Fibroblast of lung (primary cell): ENCODE results near the gene NET1. TPM values are rescaled to one million over a fixed set of nuclear protein-coding genes. Genes with fewer than 3 reads are reported as not detected.

Source experiments
- DNase-seq, 2 donors: peaks; one replicate each; pipeline versions ENCODE4 v3.0.0 to v3.0.0-alpha.2; 2010; ENCODE audit warnings: low read depth in 2 of 2
- H2AFZ ChIP-seq: 2 replicates; pipeline ENCODE4 v1.5.1; 2012; ENCODE audit warnings: low read length, control low read depth, inconsistent platforms
- H3K27ac ChIP-seq: 2 replicates; pipeline ENCODE4 v1.5.1; 2011; ENCODE audit warnings: low read length, control low read depth; ENCODE audit not compliant: insufficient read depth
- H3K27me3 ChIP-seq: 2 replicates; pipeline ENCODE4 v1.5.1; 2011; ENCODE audit warnings: mild to moderate bottlenecking, low read length; ENCODE audit not compliant: control insufficient read depth, insufficient read depth
- H3K36me3 ChIP-seq: 2 replicates; pipeline ENCODE4 v1.5.1; 2011; ENCODE audit warnings: low read length; ENCODE audit not compliant: control insufficient read depth, insufficient read depth
- H3K4me1 ChIP-seq: 2 replicates; pipeline ENCODE4 v1.5.1; 2011; ENCODE audit warnings: low read length; ENCODE audit not compliant: control insufficient read depth, insufficient read depth; ENCODE audit errors: extremely low read depth
- H3K4me2 ChIP-seq: 2 replicates; pipeline ENCODE4 v1.5.1; 2011; ENCODE audit warnings: low read length, control low read depth; ENCODE audit not compliant: insufficient read depth; ENCODE audit errors: extremely low read depth
- H3K4me3 ChIP-seq, 4 experiments: fragments of 200-600 bp in 1 of 4; sonication (generic) in 1 of 4; replicated peaks in 1 of 4; 2 replicates each; pipeline ENCODE4 v1.5.1; 2011 to 2016; ENCODE audit warnings: low read length in 4 of 4, low read depth in 3 of 4, mild to moderate bottlenecking in 3 of 4, control low read depth in 2 of 4, inconsistent platforms in 1 of 4, mixed read lengths in 1 of 4; ENCODE audit not compliant: insufficient read depth in 1 of 4; ENCODE audit errors: control extremely low read depth in 1 of 4
- H3K79me2 ChIP-seq: 2 replicates; pipeline ENCODE4 v1.5.1; 2012; ENCODE audit warnings: mild to moderate bottlenecking, low read length, inconsistent platforms; ENCODE audit not compliant: control insufficient read depth, insufficient read depth
- H3K9ac ChIP-seq: 2 replicates; pipeline ENCODE4 v1.5.1; 2011; ENCODE audit warnings: mild to moderate bottlenecking, low read length, control low read depth; ENCODE audit not compliant: insufficient read depth
- H3K9me3 ChIP-seq: 2 replicates; pipeline ENCODE4 v1.5.1; 2012; ENCODE audit warnings: low read depth, low read length; ENCODE audit not compliant: control insufficient read depth, insufficient read depth
- H4K20me1 ChIP-seq: 2 replicates; pipeline ENCODE4 v1.5.1; 2011; ENCODE audit warnings: low read length; ENCODE audit not compliant: control insufficient read depth, insufficient read depth; ENCODE audit errors: extremely low read depth
- CTCF ChIP-seq, 2 donors: IDR thresholded peaks in 1 of 2; conservative IDR thresholded peaks in 1 of 2; 1 replicate in 1 of 2; 2 replicates in 1 of 2; pipeline ENCODE4 v1.5.1; 2011 to 2012; ENCODE audit warnings: low read length in 2 of 2, control low read depth in 1 of 2, inconsistent platforms in 1 of 2, low read depth in 1 of 2, mild to moderate bottlenecking in 1 of 2
- EZH2 ChIP-seq: IDR thresholded peaks from 2 replicates; pipeline ENCODE4 v1.5.1; 2012; ENCODE audit warnings: low read length, control low read depth, mild to moderate bottlenecking; ENCODE audit errors: missing control alignments
- polyA plus RNA-seq, 2 donors: library from polyadenylated mRNA; depleted of rRNA in 1 of 2; stranded (reverse) in 1 of 2; unstranded in 1 of 2; fragments of >200 nt; gene quantifications; 2 replicates each; pipeline ENCODE4 v1.2.1, GENCODE V29; 2011 to 2012; ENCODE audit warnings: missing spikeins in 1 of 2
- total RNA-seq: library from RNA; depleted of rRNA; stranded (reverse); fragments of >200 nt; gene quantifications from 2 replicates; pipeline ENCODE4 v1.2.1, GENCODE V29; 2014

The NET1 gene
- total and polyA plus RNA-seq, 2 donors (not counting 1 experiment from before 2014, with no cell fraction given) = 7.2 to 45.4 TPM

- Histone ChIP-seq H2AFZ (no peak overlapping the region), H3K79me2 (no peaks in the 10 kb centered on the region), H3K4me1 (no peaks in the 10 kb centered on the region), H4K20me1 (no peaks in the 10 kb centered on the region), H3K36me3 (no peaks in the 10 kb centered on the region), H3K9ac (no peak overlapping the region), H3K4me2 (no peak overlapping the region), H3K27ac (no peak overlapping the region), H3K4me3 (no peak overlapping the region), H3K27me3 (peaks cover 14% of the 10 kb centered on the region), H3K9me3 (no peaks in the 10 kb centered on the region)
- no peak for DNase-seq
- TF ChIP-seq CTCF (conservative IDR thresholded peaks at IDR 0.05 in 1 of 2, IDR thresholded peaks at IDR 0.05 in 1 of 2; ENCODE audit: low read depth in 1 of 2, low read length in 2 of 2) (no peak), EZH2 (no peak)
Observed at GRCh38 chr10:5508161-5508604, 95.8 kb downstream of the NET1 start.

Other genes with a start within 250 kb of the NET1 start
- gene AKR1C8, start 227.4 kb upstream of the NET1 start, total RNA-seq = not detected in 2 replicates
- not detected in 2 replicates for gene AKR1C8, start 227.4 kb upstream of the NET1 start, polyA plus RNA-seq
- gene AKR1C4, start 215.7 kb upstream of the NET1 start, total RNA-seq = not detected in 2 replicates
- gene AKR1C4, start 215.7 kb upstream of the NET1 start, polyA plus RNA-seq = not detected in 2 replicates
- gene UCN3, start 47.6 kb upstream of the NET1 start, total RNA-seq = not detected in 2 replicates
- not detected in 2 replicates for gene UCN3, start 47.6 kb upstream of the NET1 start, polyA plus RNA-seq
- not detected in 2 replicates for gene TUBAL3, start 7.7 kb upstream of the NET1 start, total RNA-seq
- not detected in 2 replicates for gene TUBAL3, start 7.7 kb upstream of the NET1 start, polyA plus RNA-seq
- not detected in 2 replicates for gene CALML5, start 87.0 kb downstream of the NET1 start, total RNA-seq
- gene CALML5, start 87.0 kb downstream of the NET1 start, polyA plus RNA-seq = not detected in 2 replicates
- gene CALML3, start 112.4 kb downstream of the NET1 start, total RNA-seq = not detected in 2 replicates
- not detected in 2 replicates for gene CALML3, start 112.4 kb downstream of the NET1 start, polyA plus RNA-seq